ENCODE data around the gene STAC.

DNA sequence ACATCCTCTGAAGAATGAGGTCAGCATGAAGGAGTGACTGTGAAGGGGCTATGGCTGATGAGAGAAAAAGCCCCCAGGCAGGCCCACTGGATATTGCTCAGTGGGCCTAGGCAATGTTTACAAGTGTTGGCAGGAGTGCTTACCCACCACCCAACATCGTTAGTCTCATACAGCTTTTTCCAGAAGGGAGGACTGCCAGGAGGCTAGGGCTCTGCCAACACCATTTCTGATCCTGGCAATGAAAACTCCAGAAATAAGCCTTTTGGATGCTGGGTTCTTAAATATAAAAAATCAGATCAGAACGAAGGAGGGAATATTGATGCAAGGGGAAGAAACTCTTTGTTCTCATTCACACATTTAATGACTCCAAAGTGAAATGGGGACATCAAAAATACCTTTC is 194.9 kb downstream of the STAC start:
- TF ChIP-seq, protein P1, sequence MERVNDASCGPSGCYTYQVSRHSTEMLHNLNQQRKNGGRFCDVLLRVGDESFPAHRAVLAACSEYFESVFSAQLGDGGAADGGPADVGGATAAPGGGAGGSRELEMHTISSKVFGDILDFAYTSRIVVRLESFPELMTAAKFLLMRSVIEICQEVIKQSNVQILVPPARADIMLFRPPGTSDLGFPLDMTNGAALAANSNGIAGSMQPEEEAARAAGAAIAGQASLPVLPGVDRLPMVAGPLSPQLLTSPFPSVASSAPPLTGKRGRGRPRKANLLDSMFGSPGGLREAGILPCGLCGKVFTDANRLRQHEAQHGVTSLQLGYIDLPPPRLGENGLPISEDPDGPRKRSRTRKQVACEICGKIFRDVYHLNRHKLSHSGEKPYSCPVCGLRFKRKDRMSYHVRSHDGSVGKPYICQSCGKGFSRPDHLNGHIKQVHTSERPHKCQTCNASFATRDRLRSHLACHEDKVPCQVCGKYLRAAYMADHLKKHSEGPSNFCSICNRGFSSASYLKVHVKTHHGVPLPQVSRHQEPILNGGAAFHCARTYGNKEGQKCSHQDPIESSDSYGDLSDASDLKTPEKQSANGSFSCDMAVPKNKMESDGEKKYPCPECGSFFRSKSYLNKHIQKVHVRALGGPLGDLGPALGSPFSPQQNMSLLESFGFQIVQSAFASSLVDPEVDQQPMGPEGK (CRISPR knock-in tag; IDR thresholded peaks at IDR 0.05; ENCODE audit: borderline replicate concordance) = no peak
- TF ChIP-seq EZH2 (IDR thresholded peaks at IDR 0.05; ENCODE audit: borderline replicate concordance, low read depth, low read length) (no peak), YY1 (IDR thresholded peaks at IDR 0.05; ENCODE audit: borderline replicate concordance in 1 of 3, control insufficient read depth in 1 of 3, extremely low read depth in 1 of 3, insufficient read depth in 3 of 3, insufficient read length in 1 of 3, insufficient replicate concordance in 2 of 3, low read depth in 1 of 3, low read length in 2 of 3) (no peak)

All from K562 (cell line).